Kidney tubule cell (primary cell): ENCODE results near the gene B3GAT1.
"Not testable (repeated sequence)": the region's sequence is repeated elsewhere in the genome, so short reads cannot be mapped to it uniquely, and the experiment has no call there.

Experiments
- DNase-seq: peaks from one replicate; pipeline ENCODE4 v3.0.0-alpha.2; 2018; ENCODE audit warnings: low spot score

The B3GAT1 gene

GRCh38 chr11:134355136-134355535, 56.9 kb downstream of the B3GAT1 start:
- DNase-seq = no peak

DNA sequence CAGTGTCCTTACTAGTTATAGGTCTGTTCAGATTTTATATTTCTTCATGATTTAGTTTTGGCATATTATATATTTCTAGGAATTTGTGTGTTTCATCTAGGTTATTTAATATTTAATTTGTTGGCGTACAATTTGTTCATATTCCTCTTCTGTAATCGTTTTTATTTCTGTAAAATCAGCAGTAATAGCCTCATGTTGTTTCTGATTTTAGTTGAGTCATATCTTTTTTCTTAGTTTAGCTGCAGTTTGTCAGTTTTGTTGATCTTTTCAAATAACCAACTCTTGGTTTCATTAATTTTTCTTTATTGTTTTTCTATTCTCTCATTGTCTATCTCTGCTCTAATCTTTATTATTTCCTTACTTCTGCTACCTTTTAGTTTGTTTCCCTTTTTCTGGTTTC, 59.9 kb downstream of the B3GAT1 start:
- DNase-seq = no peak

- no peak for DNase-seq
These were observed 61.7 kb downstream of the B3GAT1 start for GRCh38 chr11:134350381-134350780.

GRCh38 chr11:134349802-134350355, 62.2 kb downstream of the B3GAT1 start:
- DNase-seq = no peak

GRCh38 chr11:134349109-134349801, 62.8 kb downstream of the B3GAT1 start:
- no peak for DNase-seq

- DNase-seq = no peak
These were observed 64.6 kb downstream of the B3GAT1 start for GRCh38 chr11:134347441-134347840.

DNA sequence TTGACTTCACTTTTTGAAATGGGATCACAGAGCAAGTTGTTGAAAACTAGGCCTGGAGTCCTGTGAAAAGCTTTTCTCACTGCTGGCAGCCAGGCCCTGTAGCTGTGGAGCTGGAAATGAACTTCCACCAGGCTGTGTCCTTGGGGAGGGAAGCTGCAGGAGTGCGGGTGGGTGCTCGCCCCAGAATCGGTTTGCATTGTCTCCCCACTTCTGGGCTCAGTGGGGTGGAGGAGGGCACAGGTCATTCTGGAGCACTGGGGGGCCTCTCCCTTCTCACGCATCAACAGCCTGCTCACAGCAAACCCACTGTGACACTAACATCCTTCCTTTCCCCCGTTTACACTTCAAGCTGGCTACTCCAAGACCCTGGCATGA, 65.1 kb downstream of the B3GAT1 start:
- no peak for DNase-seq

DNA sequence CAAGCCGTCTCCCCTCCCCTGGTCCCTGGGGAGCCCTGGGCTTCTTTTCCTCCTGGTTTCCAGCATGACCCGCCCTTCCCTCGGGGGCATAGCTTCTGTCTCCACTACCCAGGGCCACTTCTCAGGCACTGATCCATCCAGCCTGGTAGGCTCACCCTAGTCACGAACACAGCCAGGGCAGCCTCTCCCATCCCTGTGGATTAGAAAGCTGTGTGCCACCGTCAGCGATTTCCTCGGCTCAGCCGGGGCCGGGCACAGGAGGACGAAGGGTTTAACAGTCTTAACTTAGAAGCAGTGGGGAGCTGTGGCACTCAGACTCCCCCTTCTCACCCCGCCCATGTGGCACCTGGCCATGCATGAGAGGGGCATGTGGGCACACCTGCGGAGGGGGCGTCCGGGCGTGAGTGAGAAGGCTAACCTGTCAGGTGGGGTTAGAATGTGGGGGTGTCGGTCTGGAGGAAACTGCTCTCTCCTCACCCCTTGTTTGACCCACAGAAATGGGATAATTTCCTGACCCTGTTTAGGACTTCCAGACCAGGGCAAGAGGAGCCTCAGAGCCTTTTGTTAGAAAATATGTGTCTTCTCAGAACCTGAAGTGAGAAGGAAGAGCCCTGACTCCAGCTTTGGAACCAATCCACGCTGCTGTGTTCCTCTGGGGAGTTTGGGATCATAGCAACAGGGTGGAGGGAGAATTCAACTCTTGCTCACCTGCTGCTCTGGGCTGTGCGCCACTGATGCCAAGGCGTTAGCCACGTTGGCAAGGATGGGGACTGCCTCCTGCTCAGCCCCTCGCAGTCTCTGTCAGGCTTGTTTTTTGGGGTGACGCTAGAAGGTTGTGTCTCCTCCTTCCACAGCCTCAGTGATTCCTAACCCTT, 65.7 kb downstream of the B3GAT1 start:
- DNase-seq = no peak

DNA sequence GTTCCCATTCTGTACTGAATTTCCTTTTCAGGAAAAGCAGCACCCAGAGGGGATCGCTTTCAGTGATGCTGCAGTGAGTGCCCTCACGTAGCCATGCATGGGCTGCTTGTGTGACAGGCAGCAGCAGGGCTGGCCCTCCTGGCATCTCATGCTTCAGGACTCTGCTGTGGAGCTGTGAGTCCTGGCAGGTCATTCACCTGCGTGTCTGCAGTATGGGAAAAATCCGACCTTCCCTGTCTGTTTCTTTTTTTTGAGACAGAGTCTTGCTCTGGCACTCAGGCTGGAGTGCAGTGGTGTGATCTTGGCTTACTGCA, 66.8 kb downstream of the B3GAT1 start:
- DNase-seq = no peak

DNA sequence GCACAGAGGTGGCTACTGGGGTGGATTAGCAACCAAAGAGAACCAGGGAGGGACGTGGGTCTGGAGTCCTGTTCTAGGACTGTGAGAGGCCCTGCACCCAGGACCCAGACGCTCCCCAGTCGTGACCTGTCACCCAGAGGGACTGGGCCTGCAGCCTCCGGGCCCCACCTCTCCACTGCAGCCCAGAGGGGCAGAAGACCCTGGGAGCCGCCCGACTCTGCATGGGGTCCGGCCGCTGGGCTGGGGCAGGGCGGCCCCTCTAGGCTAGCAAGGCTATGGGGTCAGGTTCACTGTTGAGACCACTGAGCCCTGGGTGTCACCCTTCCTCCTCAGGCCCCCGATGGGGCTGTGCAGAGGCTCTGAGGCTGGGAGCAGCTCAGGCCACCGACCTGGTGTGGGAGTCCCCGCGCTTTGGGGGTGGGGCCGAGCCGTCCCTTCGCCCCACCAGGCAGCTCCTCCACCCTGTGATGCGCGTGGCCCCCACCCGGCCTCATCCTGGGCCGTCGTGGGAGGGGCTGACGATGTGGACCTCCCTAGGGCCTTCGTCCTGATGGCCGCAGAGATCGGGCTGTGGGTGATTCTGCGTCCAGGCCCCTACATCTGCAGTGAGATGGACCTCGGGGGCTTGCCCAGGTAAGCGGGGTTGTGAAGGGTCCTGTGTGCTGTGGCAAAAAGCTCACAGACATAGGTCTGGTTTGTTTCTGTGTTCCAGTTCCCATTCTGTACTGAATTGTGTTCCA, 67.4 kb downstream of the B3GAT1 start:
- DNase-seq = not testable (repeated sequence)

DNA sequence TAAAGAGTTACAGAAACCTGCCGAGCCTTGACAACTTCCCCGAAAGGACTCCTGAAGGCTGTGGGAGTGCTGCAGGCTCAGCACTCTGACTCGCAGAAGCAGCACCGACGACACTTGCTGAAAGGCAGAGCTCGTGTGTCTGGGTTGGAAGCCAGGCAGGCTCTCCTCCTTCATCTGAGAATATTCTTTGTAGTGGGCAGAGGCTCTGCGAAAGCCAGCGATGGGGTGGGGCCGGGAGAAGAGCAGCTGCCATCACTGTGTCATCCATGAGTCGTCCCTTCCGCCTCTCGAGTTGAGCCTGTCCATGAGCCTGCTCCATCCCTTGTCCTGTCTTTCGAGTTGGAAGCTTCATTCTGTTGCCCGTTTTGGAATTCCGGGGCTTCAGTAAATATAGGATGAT, 68.4 kb downstream of the B3GAT1 start:
- DNase-seq = no peak

GRCh38 chr11:134342572-134343340, 69.3 kb downstream of the B3GAT1 start:
- no peak for DNase-seq

DNA sequence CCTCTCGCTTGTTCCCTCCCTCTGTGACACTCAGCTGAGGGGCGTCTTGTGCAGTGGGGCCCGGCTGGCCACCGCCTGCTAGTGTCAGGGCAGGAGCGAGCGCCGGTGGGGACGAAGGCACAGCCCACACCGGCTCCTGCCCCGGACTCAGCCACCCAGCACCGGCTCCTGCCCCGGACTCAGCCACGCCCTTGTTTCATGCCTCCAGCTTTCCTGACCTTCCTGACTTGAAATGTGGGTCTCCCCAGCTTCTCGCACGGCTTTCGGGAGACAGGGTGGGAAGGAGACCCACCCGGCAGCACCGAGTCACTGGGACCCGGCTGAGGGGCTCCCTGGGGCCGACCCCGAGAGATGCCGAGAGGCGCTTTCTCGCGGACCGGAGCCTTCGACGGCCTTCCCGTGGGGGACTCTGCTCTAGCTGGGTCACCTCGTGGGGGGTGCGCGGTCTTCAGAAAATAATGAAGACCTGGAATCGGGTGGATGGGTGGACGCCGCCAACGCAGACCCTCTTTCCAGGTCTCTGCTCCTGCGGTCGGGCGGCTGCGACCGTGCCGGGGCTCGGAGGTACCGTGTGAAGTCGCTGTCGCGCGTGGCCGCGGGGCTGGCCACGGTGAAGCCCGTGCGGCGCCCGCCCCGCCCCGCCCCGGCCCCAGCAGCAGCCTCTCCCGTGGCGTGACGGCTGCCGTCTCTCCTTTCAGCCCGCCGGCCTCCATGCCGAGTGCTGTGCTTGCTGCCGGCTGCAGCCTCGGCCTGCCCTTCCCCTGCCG, 70.1 kb downstream of the B3GAT1 start:
- no peak for DNase-seq

GRCh38 chr11:134340354-134340964, 71.6 kb downstream of the B3GAT1 start:
- DNase-seq = no peak

DNA sequence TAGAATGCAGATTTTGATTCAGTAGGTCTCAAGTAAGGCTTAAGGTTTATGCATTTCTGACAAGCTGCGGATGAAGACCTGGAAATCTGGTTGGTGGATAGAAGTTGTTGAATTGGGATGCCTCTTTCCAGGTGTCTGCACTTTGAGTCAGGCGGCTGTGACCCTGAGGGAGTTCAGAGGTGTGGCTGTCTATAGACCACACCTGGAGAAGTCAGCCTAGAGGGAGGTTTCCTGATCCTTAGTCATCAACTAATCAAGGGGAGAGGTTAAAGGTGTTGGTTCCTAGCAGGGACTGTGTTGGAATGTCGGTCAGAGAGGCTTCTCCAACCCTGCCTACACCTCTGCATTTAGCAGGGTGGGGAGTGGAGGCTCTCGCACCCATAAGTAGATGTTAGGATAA, 72.3 kb downstream of the B3GAT1 start:
- no peak for DNase-seq

GRCh38 chr11:134338654-134339053, 73.4 kb downstream of the B3GAT1 start:
- no peak for DNase-seq

- DNase-seq = no peak
These were observed 74.0 kb downstream of the B3GAT1 start for GRCh38 chr11:134338068-134338467.

GRCh38 chr11:134337051-134337450, 75.0 kb downstream of the B3GAT1 start:
- no peak for DNase-seq

DNA sequence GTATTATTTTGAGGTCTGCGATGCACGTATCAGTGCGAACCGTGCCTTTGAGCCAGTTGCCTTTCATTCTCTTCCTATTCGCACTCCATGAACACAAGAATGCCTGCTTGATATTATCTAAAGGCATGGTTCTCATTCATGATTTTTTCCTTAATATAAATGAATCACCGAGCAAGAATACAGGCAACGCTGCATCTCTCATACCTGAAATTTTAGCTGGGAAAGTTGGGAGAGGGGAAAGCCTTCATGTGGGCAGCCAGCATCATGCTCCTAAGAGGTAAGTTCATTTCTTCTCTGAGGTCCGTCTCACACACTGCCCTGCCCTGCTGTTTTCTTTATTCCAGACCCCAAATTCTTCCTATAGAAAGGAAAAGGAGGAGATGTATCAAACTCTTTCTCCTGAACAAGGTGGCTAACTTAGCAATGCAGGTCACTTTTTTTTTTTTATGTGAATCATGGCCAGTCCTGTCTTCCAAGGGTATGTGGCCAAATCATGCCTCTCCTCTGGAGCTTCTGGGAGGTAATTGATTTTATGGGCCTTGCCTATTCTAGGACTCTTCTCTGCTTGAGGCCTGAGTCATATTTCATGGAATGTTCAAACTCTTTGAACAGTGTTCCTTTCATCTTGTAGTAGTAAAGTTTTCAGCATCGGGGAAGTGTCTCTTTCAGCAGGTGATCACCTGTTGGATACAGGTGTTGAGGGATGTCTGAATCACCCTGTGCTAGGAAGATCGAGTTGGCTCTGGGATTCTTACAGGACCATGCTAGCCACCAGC, 77.1 kb downstream of the B3GAT1 start:
- peak; percentile 54 for DNase-seq

DNA sequence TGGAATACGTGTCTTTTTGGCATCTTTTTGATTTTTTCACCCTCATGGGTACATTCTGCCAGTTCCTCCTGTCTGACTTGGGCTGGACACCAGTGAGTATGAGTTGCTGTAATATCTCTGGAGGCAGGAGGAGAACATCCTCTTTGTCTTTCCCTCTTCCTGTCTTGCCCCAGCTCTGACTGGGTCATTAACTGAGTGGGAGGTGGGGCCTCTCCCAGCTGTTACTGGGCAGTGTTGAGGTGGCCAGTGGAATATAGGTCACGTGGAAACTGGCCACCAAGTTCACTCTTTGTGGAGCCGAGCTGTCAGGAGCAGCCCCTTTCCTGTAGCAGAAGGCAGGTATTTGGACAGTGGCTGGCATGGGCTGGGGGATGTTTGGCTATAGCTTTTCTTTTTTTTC, 78.1 kb downstream of the B3GAT1 start:
- DNase-seq = peak; percentile 29
